Measurements from ENCODE around the gene NCOA6.

Gene NCOA6

DNA sequence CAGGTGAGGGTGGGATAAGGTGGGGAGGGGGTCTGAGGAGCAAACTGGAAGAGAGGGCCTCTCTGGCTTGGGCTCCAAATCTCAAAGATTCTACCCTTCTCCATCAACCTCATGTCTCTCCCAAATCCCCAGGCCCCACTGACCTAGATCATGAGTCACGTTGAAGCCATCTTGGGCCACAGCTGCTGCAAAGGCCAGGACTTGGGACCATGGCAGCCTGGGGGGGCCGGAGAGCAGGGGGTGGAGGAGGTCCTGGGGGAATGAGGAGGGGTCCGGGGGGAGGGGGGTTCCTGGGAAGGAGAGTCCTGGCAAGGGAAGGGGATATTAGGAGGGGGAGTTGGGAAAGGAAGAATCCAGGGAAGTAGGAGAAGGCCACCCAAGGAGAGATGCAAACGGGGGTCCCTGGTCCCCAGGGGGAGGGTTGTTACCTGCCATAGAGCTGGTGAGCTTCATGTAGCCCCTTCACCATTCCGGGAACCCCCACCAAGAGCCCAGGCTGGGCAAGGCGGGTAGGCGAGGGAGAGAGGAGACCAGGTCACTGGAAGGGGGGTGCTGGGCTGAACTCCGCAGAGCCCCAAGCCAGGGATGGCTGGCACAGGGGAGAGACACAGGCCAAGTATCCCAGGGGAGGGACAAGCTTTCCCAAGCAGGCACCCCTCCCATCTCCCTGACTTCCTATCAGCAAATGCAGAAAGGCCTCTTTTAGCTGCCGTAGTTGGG is 34.5 kb upstream of the NCOA6 start:
- Histone ChIP-seq H3K4me1 (ENCODE audit: control insufficient read depth in 1 of 2, insufficient read depth in 2 of 2, low read length in 2 of 2) (no peaks in the 10 kb centered on the region), H3K27ac (ENCODE audit: low read length) (no peak overlapping the region), H3K4me3 (ENCODE audit: low read depth in 1 of 2, low read length in 2 of 2) (no peak overlapping the region), H3K36me3 (ENCODE audit: control insufficient read depth in 1 of 2, insufficient read depth in 2 of 2, low read length in 2 of 2) (peaks cover 13 to 66% of the 10 kb centered on the region in 2 donors), H3K27me3 (ENCODE audit: low read depth, low read length) (no peaks in the 10 kb centered on the region), H3K9me3 (ENCODE audit: control insufficient read depth in 1 of 2, low read length in 2 of 2) (no peaks in the 10 kb centered on the region)

DNA sequence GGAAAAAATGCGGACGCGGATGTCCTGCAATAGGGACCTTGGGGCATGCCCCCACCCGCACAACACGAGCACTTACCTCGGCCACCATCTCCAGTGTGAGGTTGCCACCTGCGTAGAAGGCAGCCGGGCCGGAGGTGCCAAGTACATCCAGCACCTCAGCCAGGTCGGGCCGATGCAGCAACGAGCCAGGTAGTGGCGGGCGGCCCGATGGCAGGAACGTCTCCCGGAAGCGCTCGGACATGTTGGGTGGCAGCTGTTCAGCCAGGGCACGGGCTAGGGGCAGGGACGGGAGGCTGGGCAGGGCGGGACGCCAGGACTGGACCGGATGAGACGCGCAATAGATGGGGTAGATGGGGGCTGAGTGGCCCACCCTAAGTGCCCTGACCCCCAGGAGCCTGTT is 33.9 kb upstream of the NCOA6 start:
- Histone ChIP-seq H3K36me3 (ENCODE audit: control insufficient read depth in 1 of 2, insufficient read depth in 2 of 2, low read length in 2 of 2) (peaks cover 19 to 70% of the 10 kb centered on the region in 2 donors), H3K4me1 (ENCODE audit: control insufficient read depth in 1 of 2, insufficient read depth in 2 of 2, low read length in 2 of 2) (no peaks in the 10 kb centered on the region), H3K4me3 (ENCODE audit: low read depth in 1 of 2, low read length in 2 of 2) (no peak overlapping the region), H3K27ac (ENCODE audit: low read length) (no peak overlapping the region), H3K27me3 (ENCODE audit: low read depth, low read length) (no peaks in the 10 kb centered on the region), H3K9me3 (ENCODE audit: control insufficient read depth in 1 of 2, low read length in 2 of 2) (no peaks in the 10 kb centered on the region)

DNA sequence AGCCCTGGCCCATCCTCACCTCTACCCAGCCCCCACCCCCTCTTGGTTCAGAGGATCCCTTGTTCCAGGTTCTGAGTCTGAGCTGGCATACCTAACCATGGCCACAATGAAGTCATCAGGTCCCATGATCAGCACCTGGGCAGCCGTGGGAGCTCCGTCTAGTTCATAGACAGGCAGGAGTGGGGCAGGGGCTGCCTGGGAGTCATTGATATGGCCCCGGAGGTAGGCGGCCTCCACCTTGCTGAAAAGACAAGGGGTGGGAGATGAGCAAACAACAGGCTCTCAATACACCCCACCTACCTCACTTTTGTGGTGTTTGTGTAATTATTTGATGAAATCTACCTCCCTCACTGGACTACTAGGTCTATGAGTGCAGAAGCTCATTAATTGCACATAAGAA is 26.8 kb upstream of the NCOA6 start:
- no peak overlapping the region for H3K27ac ChIP-seq (ENCODE audit: low read length)
- H3K4me3 ChIP-seq (ENCODE audit: low read depth in 1 of 2, low read length in 2 of 2): no peak overlapping the region
- no peaks in the 10 kb centered on the region for H3K4me1 ChIP-seq (ENCODE audit: control insufficient read depth in 1 of 2, insufficient read depth in 2 of 2, low read length in 2 of 2)
- H3K27me3 ChIP-seq (ENCODE audit: low read depth, low read length): no peaks in the 10 kb centered on the region
- H3K9me3 ChIP-seq (ENCODE audit: control insufficient read depth in 1 of 2, low read length in 2 of 2): no peaks in the 10 kb centered on the region
- peaks cover 38 to 57% of the 10 kb centered on the region in 2 donors for H3K36me3 ChIP-seq (ENCODE audit: control insufficient read depth in 1 of 2, insufficient read depth in 2 of 2, low read length in 2 of 2)

DNA sequence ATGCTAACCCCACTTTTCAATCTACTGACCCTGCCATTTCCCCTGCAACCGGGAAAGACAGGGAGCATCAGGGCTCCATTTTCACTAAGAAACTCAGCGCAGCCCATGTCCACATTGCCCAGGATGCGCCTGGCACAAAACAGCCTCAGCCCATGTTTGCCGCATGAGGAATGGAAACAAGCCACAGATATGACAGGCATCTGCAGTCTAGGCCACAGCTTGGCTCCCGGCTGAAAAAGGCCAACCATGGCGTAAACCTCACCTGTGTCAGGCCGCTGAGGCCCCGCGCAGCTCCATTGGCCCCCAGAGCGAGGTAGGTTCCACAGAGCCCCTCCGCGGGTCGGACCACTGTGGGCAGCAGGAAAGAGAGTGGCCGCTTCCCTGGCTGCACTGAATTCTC is 25.5 kb upstream of the NCOA6 start:
- no peaks in the 10 kb centered on the region for H3K4me1 ChIP-seq (ENCODE audit: control insufficient read depth in 1 of 2, insufficient read depth in 2 of 2, low read length in 2 of 2)
- H3K4me3 ChIP-seq (ENCODE audit: low read depth in 1 of 2, low read length in 2 of 2): no peak overlapping the region
- no peaks in the 10 kb centered on the region for H3K9me3 ChIP-seq (ENCODE audit: control insufficient read depth in 1 of 2, low read length in 2 of 2)
- H3K27me3 ChIP-seq (ENCODE audit: low read depth, low read length): no peaks in the 10 kb centered on the region
- H3K27ac ChIP-seq (ENCODE audit: low read length): no peak overlapping the region
- H3K36me3 ChIP-seq (ENCODE audit: control insufficient read depth in 1 of 2, insufficient read depth in 2 of 2, low read length in 2 of 2): peaks cover 28 to 47% of the 10 kb centered on the region in 2 donors

DNA sequence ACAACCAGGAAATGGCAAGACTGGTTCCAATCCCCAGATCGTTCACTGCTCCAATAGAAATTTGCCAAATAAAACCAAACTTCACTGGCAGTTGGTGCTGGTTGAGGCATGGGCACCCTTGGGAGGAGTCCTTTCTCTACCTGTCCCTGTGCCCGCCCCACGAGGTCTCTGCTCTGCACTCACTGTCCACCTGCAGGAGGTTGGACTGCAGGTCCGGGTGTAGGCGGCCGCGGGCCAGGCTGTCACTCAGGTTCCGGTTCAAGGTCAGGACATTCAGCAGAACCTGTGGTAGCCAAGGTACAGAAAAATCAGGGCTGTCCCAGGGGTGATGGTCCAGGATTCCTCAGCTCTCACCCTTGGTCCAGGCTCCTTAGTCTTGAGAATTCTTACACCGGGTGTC is 24.3 kb upstream of the NCOA6 start:
- no peaks in the 10 kb centered on the region for H3K4me1 ChIP-seq (ENCODE audit: control insufficient read depth in 1 of 2, insufficient read depth in 2 of 2, low read length in 2 of 2)
- H3K27me3 ChIP-seq (ENCODE audit: low read depth, low read length): no peaks in the 10 kb centered on the region
- H3K27ac ChIP-seq (ENCODE audit: low read length): no peak overlapping the region
- H3K4me3 ChIP-seq (ENCODE audit: low read depth in 1 of 2, low read length in 2 of 2): no peak overlapping the region
- no peaks in the 10 kb centered on the region for H3K9me3 ChIP-seq (ENCODE audit: control insufficient read depth in 1 of 2, low read length in 2 of 2)
- H3K36me3 ChIP-seq (ENCODE audit: control insufficient read depth in 1 of 2, insufficient read depth in 2 of 2, low read length in 2 of 2): peaks cover 23 to 47% of the 10 kb centered on the region in 2 donors

DNA sequence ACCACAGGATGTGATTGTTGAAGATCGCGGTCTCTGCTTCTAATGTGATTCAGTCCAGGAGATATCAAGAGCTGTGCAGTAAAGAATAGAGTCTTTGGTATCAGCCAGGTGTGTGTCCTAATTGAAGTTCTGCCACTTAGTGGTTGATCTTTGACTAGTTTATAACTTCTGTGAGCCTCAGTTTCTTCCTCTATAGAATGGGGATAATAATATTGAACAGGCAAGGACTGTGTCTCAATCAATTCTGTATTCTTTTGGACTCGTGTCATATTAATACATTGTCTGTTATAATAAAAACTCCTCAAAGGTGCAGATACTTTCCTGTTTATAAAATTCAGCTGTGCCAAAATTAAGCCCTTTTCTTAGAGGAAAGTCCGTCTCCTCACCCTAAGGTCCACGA is 23.1 kb upstream of the NCOA6 start:
- Histone ChIP-seq H3K36me3 (ENCODE audit: control insufficient read depth in 1 of 2, insufficient read depth in 2 of 2, low read length in 2 of 2) (peaks cover 17 to 39% of the 10 kb centered on the region in 2 donors), H3K9me3 (ENCODE audit: control insufficient read depth in 1 of 2, low read length in 2 of 2) (no peaks in the 10 kb centered on the region), H3K4me1 (ENCODE audit: control insufficient read depth in 1 of 2, insufficient read depth in 2 of 2, low read length in 2 of 2) (no peaks in the 10 kb centered on the region), H3K4me3 (ENCODE audit: low read depth in 1 of 2, low read length in 2 of 2) (no peak overlapping the region), H3K27ac (ENCODE audit: low read length) (no peak overlapping the region), H3K27me3 (ENCODE audit: low read depth, low read length) (no peaks in the 10 kb centered on the region)

DNA sequence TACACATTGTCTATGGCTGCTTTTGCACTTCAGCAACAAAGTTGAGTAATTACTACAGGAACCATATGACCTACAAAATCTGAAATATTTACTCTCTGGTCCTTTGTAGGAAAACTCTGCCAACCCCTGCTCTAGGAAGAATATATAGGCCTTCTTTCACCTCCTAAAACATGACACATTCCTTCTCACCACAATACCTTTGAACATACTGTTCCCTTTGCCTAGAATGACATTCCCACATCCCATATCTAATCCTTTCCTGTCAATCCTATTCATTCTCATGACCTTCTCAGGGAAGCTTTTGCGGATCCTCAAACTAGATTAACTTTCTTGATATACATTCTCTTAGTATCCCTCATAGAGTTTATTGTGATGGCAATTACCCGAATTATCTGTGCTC is 18.0 kb upstream of the NCOA6 start:
- Histone ChIP-seq H3K27ac (ENCODE audit: low read length) (no peak overlapping the region), H3K36me3 (ENCODE audit: control insufficient read depth in 1 of 2, insufficient read depth in 2 of 2, low read length in 2 of 2) (peaks cover 4 to 5% of the 10 kb centered on the region in 2 donors), H3K9me3 (ENCODE audit: control insufficient read depth in 1 of 2, low read length in 2 of 2) (no peaks in the 10 kb centered on the region)

DNA sequence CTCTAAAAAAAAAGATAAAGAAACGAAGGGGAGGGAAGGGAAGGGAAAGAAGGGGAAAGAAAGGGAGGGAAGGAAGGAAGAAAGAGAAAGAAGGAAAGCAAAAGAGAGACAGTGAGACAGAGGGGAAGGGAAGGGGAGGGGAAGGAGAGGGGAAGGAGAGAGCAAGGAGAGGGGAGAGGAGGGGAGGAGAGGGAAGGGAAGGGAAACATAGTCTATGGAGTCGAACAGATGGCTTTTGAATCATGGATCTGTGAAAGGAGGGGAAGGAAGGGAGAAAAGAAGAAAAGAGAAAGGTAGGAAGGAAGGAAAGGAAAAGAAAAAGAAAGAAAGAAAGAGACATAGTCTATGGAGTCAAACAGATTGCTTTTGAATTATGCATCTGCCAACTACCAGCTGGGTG is 16.7 kb upstream of the NCOA6 start:
- Histone ChIP-seq H3K9me3 (ENCODE audit: control insufficient read depth in 1 of 2, low read length in 2 of 2) (no peaks in the 10 kb centered on the region), H3K4me3 (ENCODE audit: low read depth in 1 of 2, low read length in 2 of 2) (no peak overlapping the region), H3K27me3 (ENCODE audit: low read depth, low read length) (no peaks in the 10 kb centered on the region), H3K27ac (ENCODE audit: low read length) (no peak overlapping the region), H3K36me3 (ENCODE audit: control insufficient read depth in 1 of 2, insufficient read depth in 2 of 2, low read length in 2 of 2) (no peaks in the 10 kb centered on the region), H3K4me1 (ENCODE audit: control insufficient read depth in 1 of 2, insufficient read depth in 2 of 2, low read length in 2 of 2) (no peaks in the 10 kb centered on the region)

More for the DNA sequence above, 18.0 kb upstream of the NCOA6 start:
- no peaks in the 10 kb centered on the region for H3K4me1 ChIP-seq (ENCODE audit: control insufficient read depth in 1 of 2, insufficient read depth in 2 of 2, low read length in 2 of 2)
- no peaks in the 10 kb centered on the region for H3K27me3 ChIP-seq (ENCODE audit: low read depth, low read length)
- H3K4me3 ChIP-seq (ENCODE audit: low read depth in 1 of 2, low read length in 2 of 2): no peak overlapping the region

DNA sequence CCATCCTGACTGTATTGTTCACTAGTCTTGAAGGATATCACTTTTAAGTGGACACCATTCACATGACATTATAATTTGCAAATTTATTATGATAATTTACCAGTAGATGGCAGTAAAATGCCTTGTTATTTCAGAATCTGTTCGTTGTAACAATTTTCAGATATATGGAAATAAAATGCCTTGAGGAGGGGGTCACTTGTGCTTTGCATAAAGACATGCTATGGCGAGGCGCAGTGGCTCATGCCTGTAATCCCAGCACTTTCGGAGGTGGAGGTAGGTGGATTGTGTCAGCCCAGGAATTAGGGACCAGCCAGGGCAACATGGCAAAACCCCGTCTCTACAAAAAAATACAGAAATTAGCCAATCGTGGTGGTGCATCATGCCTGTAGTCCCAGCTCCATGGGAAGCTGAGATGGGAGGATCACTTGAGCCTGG is 9.0 kb upstream of the NCOA6 start:
- H3K27ac ChIP-seq (ENCODE audit: low read length): no peak overlapping the region
- no peaks in the 10 kb centered on the region for H3K36me3 ChIP-seq (ENCODE audit: control insufficient read depth in 1 of 2, insufficient read depth in 2 of 2, low read length in 2 of 2)
- H3K4me1 ChIP-seq (ENCODE audit: control insufficient read depth in 1 of 2, insufficient read depth in 2 of 2, low read length in 2 of 2): no peaks in the 10 kb centered on the region
- H3K4me3 ChIP-seq (ENCODE audit: low read depth in 1 of 2, low read length in 2 of 2): no peak overlapping the region
- no peaks in the 10 kb centered on the region for H3K27me3 ChIP-seq (ENCODE audit: low read depth, low read length)
- no peaks in the 10 kb centered on the region for H3K9me3 ChIP-seq (ENCODE audit: control insufficient read depth in 1 of 2, low read length in 2 of 2)

DNA sequence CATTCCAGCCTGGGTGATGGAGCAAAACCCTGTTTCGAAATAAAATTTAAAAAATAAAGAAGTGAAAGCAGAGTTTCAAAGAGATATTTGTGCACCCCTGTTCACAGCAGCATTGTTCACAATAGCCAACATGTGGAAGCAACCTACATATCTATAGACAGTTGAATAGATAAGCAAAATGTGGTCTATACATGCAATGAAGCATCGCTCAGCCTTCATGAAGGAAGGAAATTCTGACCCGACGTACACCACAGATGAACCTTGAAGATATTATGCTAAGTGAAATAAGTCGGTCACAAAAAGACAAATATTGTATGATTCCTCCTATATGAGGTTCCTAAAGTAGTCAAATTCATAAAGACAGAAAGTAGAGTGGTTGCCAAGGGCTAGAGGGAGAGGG is 6.5 kb upstream of the NCOA6 start:
- Histone ChIP-seq H3K4me3 (ENCODE audit: low read depth in 1 of 2, low read length in 2 of 2) (no peak overlapping the region), H3K4me1 (ENCODE audit: control insufficient read depth in 1 of 2, insufficient read depth in 2 of 2, low read length in 2 of 2) (no peaks in the 10 kb centered on the region), H3K27ac (ENCODE audit: low read length) (no peak overlapping the region), H3K36me3 (ENCODE audit: control insufficient read depth in 1 of 2, insufficient read depth in 2 of 2, low read length in 2 of 2) (no peaks in the 10 kb centered on the region), H3K27me3 (ENCODE audit: low read depth, low read length) (no peaks in the 10 kb centered on the region), H3K9me3 (ENCODE audit: control insufficient read depth in 1 of 2, low read length in 2 of 2) (no peaks in the 10 kb centered on the region)

DNA sequence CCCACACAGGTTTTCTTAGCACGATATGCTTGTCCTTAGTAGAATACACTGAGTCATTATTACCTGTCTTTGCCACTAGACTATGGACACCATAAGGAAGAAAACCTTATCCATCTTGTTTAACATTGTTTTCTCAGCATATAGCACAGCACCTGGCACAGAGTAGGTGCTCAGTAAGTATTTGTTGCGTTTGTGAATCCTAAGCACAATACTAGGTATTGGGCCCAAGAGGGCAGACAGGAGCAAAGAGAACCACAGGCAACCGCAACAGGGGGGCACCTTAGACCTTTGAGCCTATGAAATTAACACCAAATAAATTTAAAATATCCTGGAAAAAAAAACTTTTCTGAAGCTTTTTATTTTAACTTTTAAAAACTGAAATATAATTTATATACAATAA is 3.7 kb upstream of the NCOA6 start:
- no peak overlapping the region for H3K27ac ChIP-seq (ENCODE audit: low read length)
- no peak overlapping the region for H3K4me3 ChIP-seq (ENCODE audit: low read depth in 1 of 2, low read length in 2 of 2)
- no peaks in the 10 kb centered on the region for H3K36me3 ChIP-seq (ENCODE audit: control insufficient read depth in 1 of 2, insufficient read depth in 2 of 2, low read length in 2 of 2)
- H3K9me3 ChIP-seq (ENCODE audit: control insufficient read depth in 1 of 2, low read length in 2 of 2): no peaks in the 10 kb centered on the region
- H3K4me1 ChIP-seq (ENCODE audit: control insufficient read depth in 1 of 2, insufficient read depth in 2 of 2, low read length in 2 of 2): peaks cover 0 to 10% of the 10 kb centered on the region in 2 donors
- no peaks in the 10 kb centered on the region for H3K27me3 ChIP-seq (ENCODE audit: low read depth, low read length)

Measured in muscle layer of duodenum (tissue), 2 donors.